Activated T-cell treated with anti-CD3 and anti-CD28 coated beads, Interleukin-2, amount 50 U/mL, for 24 hours (primary cell): ENCODE data around the gene PSMD9.
"Not testable (repeated sequence)": the region's sequence is repeated elsewhere in the genome, so short reads cannot be mapped to it uniquely, and the experiment has no call there.

Experiments used
- DNase-seq: peaks from one replicate; pipeline ENCODE4 v3.0.0-alpha.2; 2020
- H3K27ac Mint-ChIP-seq: 2 replicates; pipeline ENCODE4 v1.8.0; 2020; ENCODE audit warnings: mild to moderate bottlenecking, mixed read lengths
- H3K27me3 Mint-ChIP-seq: 2 replicates; pipeline ENCODE4 v1.8.0; 2020; ENCODE audit warnings: mixed read lengths
- H3K36me3 Mint-ChIP-seq: 2 replicates; pipeline ENCODE4 v1.8.0; 2020; ENCODE audit warnings: low read depth, mixed read lengths
- H3K4me1 Mint-ChIP-seq: 2 replicates; pipeline ENCODE4 v1.8.0; 2020; ENCODE audit warnings: low read depth, mixed read lengths
- H3K4me3 Mint-ChIP-seq: 2 replicates; pipeline ENCODE4 v1.8.0; 2020; ENCODE audit warnings: mild to moderate bottlenecking, moderate library complexity, mixed read lengths
- H3K9me3 Mint-ChIP-seq: 2 replicates; pipeline ENCODE4 v1.8.0; 2020; ENCODE audit warnings: mixed read lengths

PSMD9 gene

DNA sequence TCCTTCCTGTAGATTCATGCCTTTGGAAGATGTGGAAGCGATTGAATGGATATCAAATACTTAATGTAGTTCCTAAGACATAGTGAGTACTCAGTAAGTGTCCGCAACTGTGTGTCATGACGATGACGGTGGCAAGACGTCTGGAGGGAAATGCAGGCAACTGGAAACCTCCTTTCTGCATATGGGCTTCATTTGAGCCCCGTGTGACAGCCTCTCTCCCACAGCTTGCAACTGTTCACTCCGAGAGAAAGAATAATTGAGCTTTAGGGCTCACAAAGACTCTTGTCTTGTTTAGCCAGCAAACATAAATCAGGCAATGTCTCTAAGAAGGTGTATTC is 36.7 kb downstream of the PSMD9 start:
- H3K36me3 Mint-ChIP-seq = no peaks in the 10 kb centered on the region
- H3K27ac Mint-ChIP-seq = no peak overlapping the region
- no peaks in the 10 kb centered on the region for H3K4me1 Mint-ChIP-seq
- H3K27me3 Mint-ChIP-seq = no peaks in the 10 kb centered on the region
- no peaks in the 10 kb centered on the region for H3K9me3 Mint-ChIP-seq
- no peak overlapping the region for H3K4me3 Mint-ChIP-seq
- DNase-seq = no peak

DNA sequence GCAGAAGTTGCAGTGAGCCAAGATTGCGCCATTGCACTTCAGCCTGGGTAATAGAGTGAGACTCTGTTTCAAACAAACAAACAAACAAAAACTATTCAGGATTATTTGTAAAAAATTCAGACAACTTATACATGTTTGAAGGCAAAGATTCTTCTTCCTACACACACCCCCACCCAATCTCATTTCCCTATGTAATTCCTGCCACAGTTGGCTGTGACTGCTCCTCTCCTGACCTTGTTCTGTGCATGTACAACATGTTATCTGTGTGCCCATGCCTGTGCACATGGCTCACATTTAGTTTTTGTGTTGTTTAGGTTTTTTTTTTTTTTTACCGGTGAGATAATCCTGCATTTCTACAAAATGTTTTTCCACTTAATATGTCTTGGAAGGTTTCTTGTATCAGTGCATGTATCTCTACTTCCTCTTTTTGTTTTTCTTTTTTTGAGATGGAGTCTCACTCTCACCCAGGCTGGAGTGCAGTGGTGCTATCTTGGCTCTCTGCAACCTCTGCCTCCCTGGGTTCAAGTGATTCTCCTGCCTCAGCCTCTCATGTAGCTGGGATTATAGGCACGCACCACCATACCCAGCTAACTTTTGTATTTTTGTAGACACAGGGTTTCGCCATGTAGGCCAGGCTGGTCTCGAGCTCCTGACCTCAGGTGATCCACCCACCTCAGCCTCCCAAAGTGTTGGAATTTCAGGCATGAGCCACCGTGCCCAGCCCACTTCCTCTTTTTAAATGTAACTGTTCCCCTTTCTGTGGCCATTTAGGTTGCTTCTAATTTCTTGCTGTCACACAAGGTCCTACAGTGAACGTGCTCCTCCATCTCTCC is 38.5 kb downstream of the PSMD9 start:
- H3K9me3 Mint-ChIP-seq = no peaks in the 10 kb centered on the region
- H3K4me1 Mint-ChIP-seq = no peaks in the 10 kb centered on the region
- no peak overlapping the region for H3K4me3 Mint-ChIP-seq
- H3K27ac Mint-ChIP-seq = no peak overlapping the region
- no peak for DNase-seq
- H3K27me3 Mint-ChIP-seq = no peaks in the 10 kb centered on the region
- no peaks in the 10 kb centered on the region for H3K36me3 Mint-ChIP-seq

DNA sequence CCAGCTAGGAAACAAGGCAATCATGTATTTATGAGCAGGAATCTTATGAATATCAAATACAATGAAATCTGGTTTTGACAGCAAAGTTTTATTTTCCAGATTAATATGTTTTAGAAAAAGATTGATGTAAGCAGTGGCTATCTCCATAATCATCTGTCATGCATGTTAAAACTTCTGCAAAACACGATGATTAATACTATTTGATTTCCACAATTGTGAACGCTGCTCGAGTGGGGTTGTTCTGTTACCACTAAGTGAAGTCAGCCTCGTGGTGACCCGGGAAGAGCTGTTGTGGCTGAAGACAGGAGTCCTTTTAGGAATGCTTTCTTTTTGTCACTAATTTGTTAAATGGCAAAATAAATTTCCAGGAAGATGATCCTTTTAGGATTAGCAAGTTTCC is 39.2 kb downstream of the PSMD9 start:
- Mint-ChIP-seq H3K27me3 (no peaks in the 10 kb centered on the region), H3K27ac (no peak overlapping the region), H3K4me3 (no peak overlapping the region), H3K9me3 (no peaks in the 10 kb centered on the region), H3K4me1 (no peaks in the 10 kb centered on the region), H3K36me3 (no peaks in the 10 kb centered on the region)
- no peak for DNase-seq

DNA sequence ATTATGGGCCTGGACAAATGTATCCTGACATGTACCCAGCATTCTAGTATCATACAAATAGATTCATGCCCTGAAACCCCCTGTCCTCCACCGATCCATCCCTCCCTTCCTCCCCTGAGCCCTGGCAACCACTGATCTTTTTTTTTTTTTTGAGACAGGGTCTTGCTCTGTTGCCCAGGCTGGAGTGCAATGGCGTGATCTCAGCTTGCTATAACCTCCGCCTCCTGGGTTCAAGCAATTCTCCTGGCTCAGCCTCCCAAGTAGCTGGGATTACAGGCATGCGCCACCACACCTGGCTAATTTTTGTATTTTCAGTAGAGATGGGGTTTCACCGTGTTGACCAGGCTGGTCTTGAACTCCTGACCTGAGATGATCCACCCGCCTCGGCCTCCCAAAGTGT is 41.0 kb downstream of the PSMD9 start:
- not testable (repeated sequence) for H3K27ac Mint-ChIP-seq, DNase-seq, H3K4me1 Mint-ChIP-seq, H3K9me3 Mint-ChIP-seq, H3K4me3 Mint-ChIP-seq, H3K27me3 Mint-ChIP-seq, H3K36me3 Mint-ChIP-seq

DNA sequence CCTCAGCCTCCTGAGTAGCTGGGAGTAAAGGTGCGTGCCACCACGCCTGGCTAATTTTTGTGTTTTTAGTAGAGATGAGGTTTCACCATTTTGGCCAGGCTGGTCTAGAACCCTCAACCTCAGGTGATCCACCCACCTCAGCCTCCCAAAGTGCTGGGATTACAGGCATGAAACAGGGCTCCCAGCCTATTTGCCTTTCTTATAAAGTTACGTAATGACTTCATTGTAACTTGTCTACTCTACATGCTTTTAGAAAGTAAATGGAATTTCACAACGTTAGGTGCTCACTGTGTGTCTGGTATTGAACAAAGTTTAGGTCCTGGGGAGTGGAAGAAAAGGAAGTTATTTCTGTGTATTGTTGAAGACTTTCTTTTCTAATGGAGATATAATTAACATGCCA is 42.3 kb downstream of the PSMD9 start:
- Mint-ChIP-seq H3K27me3 (no peaks in the 10 kb centered on the region), H3K9me3 (no peaks in the 10 kb centered on the region), H3K4me1 (no peaks in the 10 kb centered on the region), H3K4me3 (no peak overlapping the region), H3K27ac (no peak overlapping the region), H3K36me3 (no peaks in the 10 kb centered on the region)
- DNase-seq = no peak

DNA sequence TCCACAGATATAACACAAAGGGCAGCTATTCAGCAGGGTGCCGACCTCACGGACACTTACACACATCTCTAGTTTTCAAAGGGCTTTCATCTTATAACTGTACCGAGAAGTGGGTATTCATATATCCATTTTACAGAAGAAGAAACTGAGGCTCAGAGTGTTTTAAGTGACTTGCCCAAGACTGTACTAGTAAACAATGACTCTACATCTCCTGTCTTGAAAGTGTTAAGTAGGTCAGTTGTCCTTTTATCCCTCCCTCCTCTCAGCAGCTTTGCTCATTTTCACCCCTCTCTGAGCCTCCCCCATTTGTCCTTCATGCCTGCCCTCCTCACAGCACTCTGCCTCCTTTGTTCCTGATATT is 43.6 kb downstream of the PSMD9 start:
- H3K9me3 Mint-ChIP-seq = no peaks in the 10 kb centered on the region
- no peak for DNase-seq
- no peaks in the 10 kb centered on the region for H3K4me1 Mint-ChIP-seq
- H3K4me3 Mint-ChIP-seq = no peak overlapping the region
- H3K36me3 Mint-ChIP-seq = no peaks in the 10 kb centered on the region
- H3K27ac Mint-ChIP-seq = no peak overlapping the region
- H3K27me3 Mint-ChIP-seq = no peaks in the 10 kb centered on the region

DNA sequence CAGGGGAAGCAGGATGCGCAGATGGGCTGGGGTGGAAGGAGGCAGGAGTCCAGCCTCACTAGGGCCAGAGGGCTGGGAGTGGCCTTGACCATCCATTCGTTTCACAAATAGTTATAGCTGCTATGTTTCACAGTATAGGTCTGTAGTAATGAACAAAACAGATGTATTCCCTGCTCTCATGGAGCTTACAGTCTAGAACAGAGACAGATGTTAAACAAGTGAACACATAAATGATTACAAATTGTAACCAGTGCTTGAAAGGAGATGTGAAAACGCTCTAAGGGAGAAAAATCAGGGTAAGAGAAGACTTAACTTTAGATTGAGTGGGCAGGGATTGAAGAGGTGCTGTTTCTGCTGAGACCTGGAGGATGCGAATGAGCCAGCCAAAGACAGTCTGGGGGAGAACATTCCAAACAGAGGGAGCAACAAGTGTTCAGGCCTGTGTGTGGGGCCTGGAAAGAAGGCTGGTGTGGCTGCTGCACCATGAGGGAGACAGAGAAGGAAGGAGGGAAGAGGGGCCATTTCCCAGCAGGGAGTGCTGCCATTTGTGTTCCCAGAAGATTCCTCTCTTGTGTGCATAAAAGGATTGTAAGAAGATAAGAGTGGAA is 44.4 kb downstream of the PSMD9 start:
- Mint-ChIP-seq H3K4me3 (no peak overlapping the region), H3K9me3 (no peaks in the 10 kb centered on the region), H3K36me3 (no peaks in the 10 kb centered on the region), H3K4me1 (peaks cover 4% of the 10 kb centered on the region), H3K27ac (no peak overlapping the region), H3K27me3 (no peaks in the 10 kb centered on the region)
- DNase-seq = no peak

DNA sequence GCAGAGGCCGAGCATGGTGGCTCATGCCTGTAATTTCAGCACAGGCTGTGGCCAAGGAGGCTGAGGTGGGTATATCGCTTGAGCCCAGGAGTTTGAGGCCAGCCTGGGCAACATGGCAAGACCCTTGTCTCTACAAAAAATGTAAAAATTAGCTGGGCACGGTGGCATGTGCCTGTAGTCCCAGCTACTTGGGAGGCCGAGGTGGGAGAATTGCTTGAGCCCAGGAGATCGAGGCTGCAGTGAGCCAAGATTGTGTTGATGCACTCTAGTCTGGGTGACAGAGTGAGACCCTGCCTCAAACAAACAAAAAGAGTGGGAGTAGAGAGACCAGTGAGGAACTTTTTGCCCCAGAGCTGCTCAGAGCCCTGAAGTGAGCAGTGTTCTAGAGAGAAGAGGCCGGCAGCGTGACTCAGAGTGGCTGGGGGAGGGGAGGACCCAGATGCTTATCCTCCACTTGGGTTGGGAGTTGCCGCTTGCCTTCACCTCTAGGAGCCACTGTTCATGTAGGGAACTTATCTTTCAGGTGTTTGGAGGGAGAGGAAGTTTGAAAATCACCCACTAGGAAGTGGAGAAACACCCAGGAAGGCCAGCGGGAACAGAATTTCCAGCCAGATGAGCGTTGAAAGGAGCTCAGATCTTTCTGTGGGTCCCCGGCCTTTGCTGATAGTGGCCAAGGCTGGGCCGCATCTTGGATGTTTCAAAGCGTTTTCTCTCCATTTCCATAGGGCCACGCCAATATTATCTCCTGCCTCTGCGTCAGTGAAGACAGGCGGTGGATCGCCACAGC is 45.1 kb downstream of the PSMD9 start:
- no peaks in the 10 kb centered on the region for H3K9me3 Mint-ChIP-seq
- DNase-seq = no peak
- no peak overlapping the region for H3K4me3 Mint-ChIP-seq
- H3K36me3 Mint-ChIP-seq = no peaks in the 10 kb centered on the region
- H3K27ac Mint-ChIP-seq = no peak overlapping the region
- peaks cover 4% of the 10 kb centered on the region for H3K4me1 Mint-ChIP-seq
- no peaks in the 10 kb centered on the region for H3K27me3 Mint-ChIP-seq

DNA sequence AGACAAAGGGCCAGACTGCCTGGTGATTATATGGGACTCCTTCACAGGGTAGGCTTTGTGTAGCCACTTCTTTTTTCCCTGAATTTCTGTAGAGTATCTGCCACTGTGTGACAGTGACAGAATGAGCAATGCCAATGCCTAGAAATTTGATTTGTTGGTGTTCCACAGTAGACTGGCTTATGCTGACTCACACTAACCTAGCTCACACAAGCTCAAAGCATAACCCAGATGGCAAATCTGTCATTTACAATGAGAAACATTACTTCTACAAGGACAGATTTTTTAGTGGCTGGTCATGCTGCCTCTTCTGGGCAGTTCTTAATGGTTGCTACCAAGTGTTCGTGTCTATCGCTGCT is 45.7 kb downstream of the PSMD9 start:
- Mint-ChIP-seq H3K9me3 (no peaks in the 10 kb centered on the region), H3K36me3 (no peaks in the 10 kb centered on the region), H3K4me3 (no peak overlapping the region), H3K27ac (no peak overlapping the region), H3K4me1 (peaks cover 6% of the 10 kb centered on the region), H3K27me3 (no peaks in the 10 kb centered on the region)
- no peak for DNase-seq

DNA sequence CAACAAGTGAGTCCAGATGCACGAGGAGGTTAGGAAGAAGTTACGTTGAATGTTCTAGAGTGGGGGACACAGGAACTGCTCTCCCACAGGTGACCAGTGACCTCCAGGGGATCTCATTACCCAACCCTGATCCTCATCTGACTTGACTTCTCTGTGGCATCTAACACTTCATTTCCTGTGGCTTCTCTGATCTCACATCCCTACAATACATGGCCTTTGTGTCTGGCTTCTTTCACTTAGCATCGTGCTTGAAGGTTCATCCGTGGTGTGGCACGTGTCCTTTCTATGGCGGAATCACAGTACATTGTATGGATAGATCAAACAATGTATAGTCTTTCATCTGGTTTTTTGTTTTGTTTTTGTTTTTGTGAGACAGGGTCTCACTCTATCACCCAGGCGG is 49.1 kb downstream of the PSMD9 start:
- H3K4me3 Mint-ChIP-seq = no peak overlapping the region
- DNase-seq = no peak
- H3K36me3 Mint-ChIP-seq = no peaks in the 10 kb centered on the region
- H3K9me3 Mint-ChIP-seq = no peaks in the 10 kb centered on the region
- H3K4me1 Mint-ChIP-seq = peaks cover 6% of the 10 kb centered on the region
- no peak overlapping the region for H3K27ac Mint-ChIP-seq
- no peaks in the 10 kb centered on the region for H3K27me3 Mint-ChIP-seq

DNA sequence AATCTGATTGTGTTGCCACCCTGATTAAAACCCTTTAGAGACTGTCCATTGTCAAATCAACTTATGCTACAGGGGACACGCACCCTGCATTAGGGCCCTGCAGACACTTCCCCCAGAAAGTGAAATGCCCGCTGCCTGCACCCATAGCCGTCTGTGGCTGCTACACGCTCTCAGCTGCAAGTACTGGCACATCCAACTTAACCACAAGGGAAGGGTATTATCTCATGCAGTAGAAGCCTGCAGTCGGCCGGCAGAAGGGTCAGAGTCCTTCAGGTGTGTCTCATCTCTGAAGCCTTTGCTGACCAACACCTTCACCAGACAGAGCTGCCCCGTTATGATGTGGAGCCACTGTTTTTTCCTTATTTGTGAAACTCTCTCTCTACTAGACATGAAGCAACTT is 50.6 kb downstream of the PSMD9 start:
- DNase-seq = no peak
- no peaks in the 10 kb centered on the region for H3K9me3 Mint-ChIP-seq

DNA sequence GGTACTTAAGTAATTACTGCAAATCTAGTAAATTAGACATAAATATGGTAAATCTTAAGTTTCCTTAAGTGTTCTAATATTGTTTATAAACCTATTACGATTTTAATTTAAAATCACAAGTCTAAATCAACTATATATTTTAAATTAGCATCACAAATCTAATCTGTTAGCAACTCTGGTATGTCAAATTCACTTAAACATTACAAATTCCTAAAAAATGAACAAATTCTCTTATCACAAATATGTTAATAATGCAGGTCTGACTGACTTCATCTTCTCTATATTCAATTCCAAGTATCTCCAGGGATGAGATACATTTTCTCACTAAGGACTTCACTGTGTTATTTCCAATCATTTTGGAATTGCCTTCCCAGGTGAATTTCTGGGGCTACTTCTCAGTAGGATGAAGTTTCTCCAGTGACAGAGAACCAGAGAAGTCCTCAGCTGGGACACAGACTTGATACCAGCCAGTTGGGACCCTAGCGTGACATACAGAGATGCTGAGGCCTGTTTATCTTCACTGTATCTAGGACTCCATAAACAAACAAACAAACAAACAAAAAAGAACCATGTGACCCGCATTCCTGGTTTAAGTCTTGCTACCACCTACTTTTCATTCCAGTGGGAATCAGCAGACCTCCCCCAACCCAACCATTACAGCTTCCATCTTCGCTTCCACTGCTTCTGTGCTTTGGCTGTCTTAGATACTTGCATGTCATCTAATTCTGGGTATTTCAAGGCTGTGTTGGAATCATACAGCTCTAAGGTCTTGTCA is 51.6 kb downstream of the PSMD9 start:
- H3K9me3 Mint-ChIP-seq = no peaks in the 10 kb centered on the region
- H3K36me3 Mint-ChIP-seq = no peaks in the 10 kb centered on the region
- no peaks in the 10 kb centered on the region for H3K27me3 Mint-ChIP-seq
- no peak overlapping the region for H3K4me3 Mint-ChIP-seq
- peaks cover 6% of the 10 kb centered on the region for H3K4me1 Mint-ChIP-seq
- H3K27ac Mint-ChIP-seq = no peak overlapping the region
- DNase-seq = no peak

More for the DNA sequence above, 50.6 kb downstream of the PSMD9 start:
- Mint-ChIP-seq H3K27ac (no peak overlapping the region), H3K4me1 (peaks cover 6% of the 10 kb centered on the region), H3K27me3 (no peaks in the 10 kb centered on the region), H3K4me3 (no peak overlapping the region), H3K36me3 (no peaks in the 10 kb centered on the region)

DNA sequence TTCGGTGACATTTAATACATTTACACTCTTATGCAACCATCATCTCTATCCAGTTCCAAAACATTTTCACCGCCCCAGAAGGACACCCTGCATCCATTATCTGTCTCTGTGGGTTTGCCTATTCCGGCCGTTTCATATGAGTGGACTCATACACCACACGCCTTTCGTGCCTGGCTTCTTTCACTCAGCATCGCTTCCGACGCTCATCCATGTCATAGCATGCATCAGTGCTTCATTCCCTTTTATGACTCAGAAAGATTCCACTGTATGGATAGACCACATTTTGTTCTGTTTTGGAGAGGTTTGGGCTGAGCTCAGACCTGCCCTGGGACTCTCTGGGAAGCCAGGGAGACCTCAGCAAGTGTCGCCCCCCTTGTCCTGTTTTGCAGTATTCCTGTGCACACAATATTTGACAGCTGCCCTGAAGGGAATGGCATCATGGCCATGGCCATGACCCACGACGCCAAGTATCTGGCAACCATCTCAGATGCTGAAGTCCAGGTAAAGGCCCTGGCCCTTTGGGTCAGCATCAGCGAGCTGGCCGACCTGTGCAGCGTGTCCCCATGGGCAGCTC is 53.6 kb downstream of the PSMD9 start:
- H3K27me3 Mint-ChIP-seq = no peaks in the 10 kb centered on the region
- no peak overlapping the region for H3K27ac Mint-ChIP-seq
- no peak overlapping the region for H3K4me3 Mint-ChIP-seq
- H3K36me3 Mint-ChIP-seq = no peaks in the 10 kb centered on the region
- H3K9me3 Mint-ChIP-seq = no peaks in the 10 kb centered on the region
- peaks cover 6% of the 10 kb centered on the region for H3K4me1 Mint-ChIP-seq
- DNase-seq = no peak

DNA sequence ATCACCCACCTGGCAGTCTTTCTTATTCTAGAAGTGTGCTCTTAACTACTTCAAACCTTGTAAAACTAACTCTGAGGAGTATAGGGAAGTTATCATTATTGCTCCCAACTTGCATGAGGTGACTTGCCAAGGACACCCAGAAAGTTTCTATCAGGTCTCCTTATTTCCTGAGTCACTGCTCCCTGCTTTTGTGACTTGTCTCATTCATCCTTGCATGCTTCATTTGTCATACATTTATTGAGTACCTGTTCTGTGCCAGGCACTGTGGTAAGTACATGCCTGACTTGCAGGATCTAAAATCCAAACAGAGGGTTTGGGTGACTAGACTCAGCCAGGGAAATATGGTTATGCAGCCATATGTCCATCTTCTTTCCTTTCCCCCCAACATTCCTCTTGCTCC is 55.3 kb downstream of the PSMD9 start:
- Mint-ChIP-seq H3K4me1 (peaks cover 2% of the 10 kb centered on the region), H3K9me3 (no peaks in the 10 kb centered on the region), H3K27me3 (no peaks in the 10 kb centered on the region), H3K36me3 (no peaks in the 10 kb centered on the region), H3K27ac (no peak overlapping the region), H3K4me3 (no peak overlapping the region)
- no peak for DNase-seq
